ENCODE results near the gene ARHGAP26.
"Not testable (repeated sequence)": the region's sequence is repeated elsewhere in the genome, so short reads cannot be mapped to it uniquely, and the experiment has no call there.

ARHGAP26 gene

GRCh38 chr5:143086546-143086907, 316.4 kb downstream of the ARHGAP26 start:
- DNase-seq (ENCODE audit: low read depth) = no peak

GRCh38 chr5:143086908-143087637, 316.9 kb downstream of the ARHGAP26 start:
- peak; percentile 79 for DNase-seq (ENCODE audit: low read depth)

- not testable (repeated sequence) for DNase-seq (ENCODE audit: low read depth)
Observed at GRCh38 chr5:143088702-143089101, 318.5 kb downstream of the ARHGAP26 start.

GRCh38 chr5:143090044-143090443, 319.9 kb downstream of the ARHGAP26 start:
- not testable (repeated sequence) for DNase-seq (ENCODE audit: low read depth)

- not testable (repeated sequence) for DNase-seq (ENCODE audit: low read depth)
Observed at GRCh38 chr5:143092711-143093451, 322.7 kb downstream of the ARHGAP26 start.

GRCh38 chr5:143093452-143094086, 323.4 kb downstream of the ARHGAP26 start:
- no peak for DNase-seq (ENCODE audit: low read depth)

- DNase-seq (ENCODE audit: low read depth) = no peak
Observed at GRCh38 chr5:143094087-143094521, 323.9 kb downstream of the ARHGAP26 start.

GRCh38 chr5:143094608-143095007, 324.4 kb downstream of the ARHGAP26 start:
- DNase-seq (ENCODE audit: low read depth) = not testable (repeated sequence)

GRCh38 chr5:143101121-143101520, 330.9 kb downstream of the ARHGAP26 start:
- DNase-seq (ENCODE audit: low read depth) = no peak

GRCh38 chr5:143101725-143102386, 331.7 kb downstream of the ARHGAP26 start:
- no peak for DNase-seq (ENCODE audit: low read depth)

- DNase-seq (ENCODE audit: low read depth) = no peak
Observed at GRCh38 chr5:143102411-143102810, 332.2 kb downstream of the ARHGAP26 start.

GRCh38 chr5:143105216-143105905, 335.2 kb downstream of the ARHGAP26 start:
- no peak for DNase-seq (ENCODE audit: low read depth)

GRCh38 chr5:143106174-143106573, 336.0 kb downstream of the ARHGAP26 start:
- peak; percentile 57 for DNase-seq (ENCODE audit: low read depth)

GRCh38 chr5:143108498-143109128, 338.4 kb downstream of the ARHGAP26 start:
- no peak for DNase-seq (ENCODE audit: low read depth)

- no peak for DNase-seq (ENCODE audit: low read depth)
Observed at GRCh38 chr5:143110591-143110990, 340.4 kb downstream of the ARHGAP26 start.

GRCh38 chr5:143111799-143112198, 341.6 kb downstream of the ARHGAP26 start:
- no peak for DNase-seq (ENCODE audit: low read depth)

GRCh38 chr5:143113461-143113860, 343.3 kb downstream of the ARHGAP26 start:
- no peak for DNase-seq (ENCODE audit: low read depth)

- DNase-seq (ENCODE audit: low read depth) = no peak
Observed at GRCh38 chr5:143114481-143114880, 344.3 kb downstream of the ARHGAP26 start.

GRCh38 chr5:143115381-143115780, 345.2 kb downstream of the ARHGAP26 start:
- DNase-seq (ENCODE audit: low read depth) = no peak

GRCh38 chr5:143116814-143117213, 346.6 kb downstream of the ARHGAP26 start:
- no peak for DNase-seq (ENCODE audit: low read depth)

- DNase-seq (ENCODE audit: low read depth) = no peak
Observed at GRCh38 chr5:143117821-143118220, 347.6 kb downstream of the ARHGAP26 start.
